ENCODE measurements around the gene NME3. TPM values are rescaled to one million over a fixed set of nuclear protein-coding genes. Genes with fewer than 3 reads are reported as not detected.

The NME3 gene
- total and polyA plus RNA-seq, 2 donors (not counting 3 experiments of a cell fraction or from before 2014, with no cell fraction given), result 38.2 to 74.4 TPM

GRCh38 chr16:1758923-1759322, 12.4 kb downstream of the NME3 start:
- no peak for DNase-seq (ENCODE audit: low read depth, low spot score)
- no peaks in the 10 kb centered on the region for H4K20me1 ChIP-seq (replicated peaks; ENCODE audit: control insufficient read depth, extremely low read depth, insufficient read depth, low read length)
- intact Hi-C loops (cut with micrococcal nuclease), result no loop called here
- CTCF ChIA-PET, result interaction anchor here (1.6 kb wide), 1 partner anchor 11 kb away, joined by 4 read pairs; no protein-coding TSS in a partner anchor
- no peaks in the 10 kb centered on the region for H3K79me2 ChIP-seq (ENCODE audit: control insufficient read depth, insufficient read depth, low read length)
- POLR2A ChIA-PET, result no interaction called here
- H3K9me1 ChIP-seq (replicated peaks; ENCODE audit: control insufficient read depth, extremely low read depth, insufficient read depth, low read length), result no peaks in the 10 kb centered on the region
- TF ChIP-seq MYC (IDR thresholded peaks at IDR 0.05; ENCODE audit: low read depth, low read length) (no peak), POLR2AphosphoS5 (IDR thresholded peaks at IDR 0.05; ENCODE audit: insufficient read depth, low read depth, low read length) (no peak), EZH2 (IDR thresholded peaks at IDR 0.05; ENCODE audit: borderline replicate concordance, low read depth, low read length, severe bottlenecking) (no peak)
- H3K4me2 ChIP-seq (ENCODE audit: insufficient read depth, low read length), result no peak overlapping the region
- no peak overlapping the region for H3K9ac ChIP-seq (replicated peaks; ENCODE audit: extremely low read depth, insufficient read depth, low read length)
- no TSS peak for BruUV-seq (replicated peaks)
- H3K27ac ChIP-seq (ENCODE audit: insufficient read depth, low read depth, low read length), result no peak overlapping the region
- H3K27me3 ChIP-seq (ENCODE audit: control insufficient read depth in 2 of 2, insufficient read depth in 2 of 2, low read length in 2 of 2), result no peaks in the 10 kb centered on the region
- dilution Hi-C loops (cut with MboI; ENCODE audit: extremely low pct_ligation_motif_present, low sequenced_read_pairs), result no loop called here
- no peak overlapping the region for H3K4me3 ChIP-seq (replicated peaks in 1 of 3; ENCODE audit: insufficient read depth in 1 of 3, low read depth in 1 of 3, low read length in 3 of 3)
- H3K4me1 ChIP-seq (ENCODE audit: control insufficient read depth, extremely low read depth, insufficient read depth, low read length), result no peaks in the 10 kb centered on the region
- no peak overlapping the region for H2AFZ ChIP-seq (ENCODE audit: low read depth, low read length)
- no peaks in the 10 kb centered on the region for H3K9me3 ChIP-seq (replicated peaks; ENCODE audit: control insufficient read depth, insufficient read depth, low read length)
- peaks cover 2 to 31% of the 10 kb centered on the region in 2 experiments for H3K36me3 ChIP-seq (ENCODE audit: control insufficient read depth in 2 of 2, extremely low read depth in 1 of 2, insufficient read depth in 2 of 2, low read length in 2 of 2)
- no peak for FAIRE-seq

- dilution Hi-C loops (cut with MboI; ENCODE audit: extremely low pct_ligation_motif_present, low sequenced_read_pairs), result no loop called here
- POLR2A ChIA-PET, result no interaction called here
Measured at GRCh38 chr16:1757714-1758461, 13.5 kb downstream of the NME3 start.

More at GRCh38 chr16:1757714-1758461, 13.5 kb downstream of the NME3 start:
- Histone ChIP-seq H3K4me3 (replicated peaks in 1 of 3; ENCODE audit: insufficient read depth in 1 of 3, low read depth in 1 of 3, low read length in 3 of 3) (no peak overlapping the region), H3K9me1 (replicated peaks; ENCODE audit: control insufficient read depth, extremely low read depth, insufficient read depth, low read length) (no peaks in the 10 kb centered on the region), H3K27me3 (ENCODE audit: control insufficient read depth in 2 of 2, insufficient read depth in 2 of 2, low read length in 2 of 2) (no peaks in the 10 kb centered on the region), H3K4me2 (ENCODE audit: insufficient read depth, low read length) (no peak overlapping the region), H3K4me1 (ENCODE audit: control insufficient read depth, extremely low read depth, insufficient read depth, low read length) (no peaks in the 10 kb centered on the region), H3K9me3 (replicated peaks; ENCODE audit: control insufficient read depth, insufficient read depth, low read length) (no peaks in the 10 kb centered on the region), H3K36me3 (ENCODE audit: control insufficient read depth in 2 of 2, extremely low read depth in 1 of 2, insufficient read depth in 2 of 2, low read length in 2 of 2) (peaks cover 2 to 32% of the 10 kb centered on the region in 2 experiments), H3K9ac (replicated peaks; ENCODE audit: extremely low read depth, insufficient read depth, low read length) (no peak overlapping the region), H3K27ac (ENCODE audit: insufficient read depth, low read depth, low read length) (no peak overlapping the region), H2AFZ (ENCODE audit: low read depth, low read length) (no peak overlapping the region), H3K79me2 (ENCODE audit: control insufficient read depth, insufficient read depth, low read length) (no peaks in the 10 kb centered on the region), H4K20me1 (replicated peaks; ENCODE audit: control insufficient read depth, extremely low read depth, insufficient read depth, low read length) (no peaks in the 10 kb centered on the region)
- intact Hi-C loops (cut with micrococcal nuclease), result no loop called here
- no peak for FAIRE-seq
- TF ChIP-seq, protein P1, sequence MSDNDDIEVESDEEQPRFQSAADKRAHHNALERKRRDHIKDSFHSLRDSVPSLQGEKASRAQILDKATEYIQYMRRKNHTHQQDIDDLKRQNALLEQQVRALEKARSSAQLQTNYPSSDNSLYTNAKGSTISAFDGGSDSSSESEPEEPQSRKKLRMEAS (IDR thresholded peaks at IDR 0.05; ENCODE audit: insufficient read depth, insufficient read length), result no peak
- no peak for TF ChIP-seq POLR2AphosphoS5 (IDR thresholded peaks at IDR 0.05; ENCODE audit: insufficient read depth, low read depth, low read length)
- TF ChIP-seq MYC (IDR thresholded peaks at IDR 0.05; ENCODE audit: low read depth, low read length), result no peak
- no peak for TF ChIP-seq JUN (IDR thresholded peaks at IDR 0.05; ENCODE audit: borderline replicate concordance, insufficient read depth, insufficient read length, low read depth)
- no peak for TF ChIP-seq FOS (IDR thresholded peaks at IDR 0.05; ENCODE audit: borderline replicate concordance, insufficient read depth, low read length)
- TF ChIP-seq EZH2 (IDR thresholded peaks at IDR 0.05; ENCODE audit: borderline replicate concordance, low read depth, low read length, severe bottlenecking), result no peak
- TF ChIP-seq GATA2 (IDR thresholded peaks at IDR 0.05; ENCODE audit: insufficient read depth, insufficient read length, low read depth, low read length), result no peak
- TF ChIP-seq, protein P2, sequence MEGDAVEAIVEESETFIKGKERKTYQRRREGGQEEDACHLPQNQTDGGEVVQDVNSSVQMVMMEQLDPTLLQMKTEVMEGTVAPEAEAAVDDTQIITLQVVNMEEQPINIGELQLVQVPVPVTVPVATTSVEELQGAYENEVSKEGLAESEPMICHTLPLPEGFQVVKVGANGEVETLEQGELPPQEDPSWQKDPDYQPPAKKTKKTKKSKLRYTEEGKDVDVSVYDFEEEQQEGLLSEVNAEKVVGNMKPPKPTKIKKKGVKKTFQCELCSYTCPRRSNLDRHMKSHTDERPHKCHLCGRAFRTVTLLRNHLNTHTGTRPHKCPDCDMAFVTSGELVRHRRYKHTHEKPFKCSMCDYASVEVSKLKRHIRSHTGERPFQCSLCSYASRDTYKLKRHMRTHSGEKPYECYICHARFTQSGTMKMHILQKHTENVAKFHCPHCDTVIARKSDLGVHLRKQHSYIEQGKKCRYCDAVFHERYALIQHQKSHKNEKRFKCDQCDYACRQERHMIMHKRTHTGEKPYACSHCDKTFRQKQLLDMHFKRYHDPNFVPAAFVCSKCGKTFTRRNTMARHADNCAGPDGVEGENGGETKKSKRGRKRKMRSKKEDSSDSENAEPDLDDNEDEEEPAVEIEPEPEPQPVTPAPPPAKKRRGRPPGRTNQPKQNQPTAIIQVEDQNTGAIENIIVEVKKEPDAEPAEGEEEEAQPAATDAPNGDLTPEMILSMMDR (IDR thresholded peaks at IDR 0.05; ENCODE audit: extremely low read depth in 1 of 2, insufficient read depth in 1 of 2, low read depth in 1 of 2, low read length in 2 of 2), result no peak
- no peak for TF ChIP-seq POLR2A (IDR thresholded peaks at IDR 0.05; ENCODE audit: low read depth, low read length)
- DNase-seq (ENCODE audit: low read depth, low spot score), result no peak
- CTCF ChIA-PET, result no interaction called here
- BruUV-seq (replicated peaks), result no TSS peak

All from endothelial cell of umbilical vein (primary cell).